Loucy (cell line): Measurements from ENCODE around the gene TTPAL.

Experiments
- H2AFZ ChIP-seq: fragments of 200-600 bp; sonication (generic); 2 replicates; pipeline ENCODE4 v1.6.0; 2016; ENCODE audit warnings: antibody characterized with exemption, mild to moderate bottlenecking, low read length, moderate library complexity
- H3F3A ChIP-seq: fragments of 200-600 bp; 2 replicates; pipeline ENCODE4 v1.6.0; 2016; ENCODE audit warnings: antibody characterized with exemption, low read depth, mild to moderate bottlenecking
- H3K27me3 ChIP-seq: fragments of 200-600 bp; sonication (generic); 2 replicates; pipeline ENCODE4 v1.6.1; 2014; ENCODE audit warnings: low read length, mild to moderate bottlenecking; ENCODE audit not compliant: insufficient read depth, poor library complexity, severe bottlenecking
- H3K36me3 ChIP-seq: fragments of 200-600 bp; sonication (generic); 2 replicates; pipeline ENCODE4 v1.6.1; 2016; ENCODE audit warnings: low read length; ENCODE audit not compliant: insufficient read depth
- H3K4me1 ChIP-seq: fragments of 200-600 bp; sonication (generic); 2 replicates; pipeline ENCODE4 v1.5.1; 2014; ENCODE audit warnings: low read length, mild to moderate bottlenecking; ENCODE audit not compliant: insufficient read depth, poor library complexity, severe bottlenecking
- H3K4me2 ChIP-seq: fragments of 200-600 bp; sonication (generic); 2 replicates; pipeline ENCODE4 v1.6.0; 2014; ENCODE audit warnings: antibody characterized with exemption, low read length, low read depth, mild to moderate bottlenecking; ENCODE audit not compliant: poor library complexity, severe bottlenecking
- H3K4me3 ChIP-seq: fragments of 200-600 bp; sonication (generic); 2 replicates; pipeline ENCODE4 v1.5.1; 2014; ENCODE audit warnings: low read length, mild to moderate bottlenecking, mixed read lengths; ENCODE audit not compliant: poor library complexity, severe bottlenecking
- H3K79me2 ChIP-seq: fragments of 200-600 bp; sonication (generic); 2 replicates; pipeline ENCODE4 v1.6.1; 2014; ENCODE audit warnings: low read length; ENCODE audit not compliant: insufficient read depth
- H3K9ac ChIP-seq: fragments of 200-600 bp; sonication (generic); 2 replicates; pipeline ENCODE4 v1.6.0; 2014; ENCODE audit warnings: mild to moderate bottlenecking, low read depth, low read length, moderate library complexity; ENCODE audit not compliant: poor library complexity, severe bottlenecking
- H3K9me2 ChIP-seq: fragments of 200-600 bp; sonication (generic); replicated peaks from 2 replicates; pipeline ENCODE4 v1.6.1; 2016; ENCODE audit warnings: low read depth, low read length, mixed read lengths
- H3K9me3 ChIP-seq: fragments of 200-600 bp; sonication (generic); 2 replicates; pipeline ENCODE4 v1.6.1; 2014; ENCODE audit warnings: mild to moderate bottlenecking, antibody characterized with exemption, low read length, low read depth; ENCODE audit not compliant: insufficient read depth
- H4K20me1 ChIP-seq: fragments of 200-600 bp; sonication (generic); 2 replicates; pipeline ENCODE4 v1.6.0; 2014; ENCODE audit warnings: antibody characterized with exemption, low read length, mild to moderate bottlenecking; ENCODE audit not compliant: insufficient read depth, poor library complexity, severe bottlenecking
- CTCF ChIP-seq: fragments of 200-600 bp; sonication (generic); conservative IDR thresholded peaks from 2 replicates; pipeline ENCODE4 v1.5.1; 2014; ENCODE audit warnings: mild to moderate bottlenecking, antibody characterized with exemption, low read length
- EZH2phosphoT487 ChIP-seq: fragments of 200-600 bp; IDR thresholded peaks from 2 replicates; pipeline ENCODE4 v1.6.1; 2018; ENCODE audit warnings: antibody characterized with exemption, mild to moderate bottlenecking, moderate library complexity, borderline replicate concordance

The TTPAL gene

GRCh38 chr20:44457016-44457415, 18.7 kb upstream of the TTPAL start:
- no peak overlapping the region for H2AFZ ChIP-seq
- H3K79me2 ChIP-seq: no peaks in the 10 kb centered on the region
- TF ChIP-seq EZH2phosphoT487 (no peak), CTCF (no peak)
- no peak overlapping the region for H3K4me3 ChIP-seq
- H3K27me3 ChIP-seq: no peaks in the 10 kb centered on the region
- H3F3A ChIP-seq: no peaks in the 10 kb centered on the region
- H3K36me3 ChIP-seq: no peaks in the 10 kb centered on the region
- no peak overlapping the region for H3K4me2 ChIP-seq
- H3K9me3 ChIP-seq: no peaks in the 10 kb centered on the region
- H3K9ac ChIP-seq: no peak overlapping the region
- no peaks in the 10 kb centered on the region for H4K20me1 ChIP-seq
- H3K9me2 ChIP-seq: no peaks in the 10 kb centered on the region
- no peaks in the 10 kb centered on the region for H3K4me1 ChIP-seq

- H3K9ac ChIP-seq: no peak overlapping the region
- no peaks in the 10 kb centered on the region for H3K36me3 ChIP-seq
- H3K79me2 ChIP-seq: no peaks in the 10 kb centered on the region
- H4K20me1 ChIP-seq: no peaks in the 10 kb centered on the region
- H2AFZ ChIP-seq: no peak overlapping the region
- no peak for TF ChIP-seq EZH2phosphoT487
- no peak for TF ChIP-seq CTCF
- H3K4me3 ChIP-seq: no peak overlapping the region
- no peaks in the 10 kb centered on the region for H3K9me2 ChIP-seq
- H3K4me2 ChIP-seq: no peak overlapping the region
- H3K27me3 ChIP-seq: no peaks in the 10 kb centered on the region
- no peaks in the 10 kb centered on the region for H3K9me3 ChIP-seq
- H3F3A ChIP-seq: no peaks in the 10 kb centered on the region
- H3K4me1 ChIP-seq: no peaks in the 10 kb centered on the region
Measured at GRCh38 chr20:44459271-44459670, 16.4 kb upstream of the TTPAL start.

- Histone ChIP-seq H3K9ac (no peak overlapping the region), H3K4me1 (no peaks in the 10 kb centered on the region), H3K9me3 (no peaks in the 10 kb centered on the region), H3K36me3 (no peaks in the 10 kb centered on the region), H2AFZ (no peak overlapping the region), H3K9me2 (no peaks in the 10 kb centered on the region), H3K4me2 (no peak overlapping the region), H3K79me2 (no peaks in the 10 kb centered on the region), H3F3A (no peaks in the 10 kb centered on the region), H3K4me3 (no peak overlapping the region), H3K27me3 (no peaks in the 10 kb centered on the region), H4K20me1 (no peaks in the 10 kb centered on the region)
- peak; percentile 77 for TF ChIP-seq CTCF
- no peak for TF ChIP-seq EZH2phosphoT487
Measured at GRCh38 chr20:44460795-44461141, 14.9 kb upstream of the TTPAL start.
